Activated CD8-positive, alpha-beta memory T cell treated with anti-CD3 and anti-CD28 coated beads for 4 hours (primary cell): ENCODE data around the gene NT5C1B.

Experiments
- DNase-seq, 2 donors: peaks; one replicate each; pipeline ENCODE4 v3.0.0-alpha.2; 2020; ENCODE audit warnings: low read depth in 2 of 2

Gene NT5C1B

GRCh38 chr2:18551169-18551568 lies 38.2 kb downstream of the NT5C1B start:
- no peak for DNase-seq

GRCh38 chr2:18550433-18550832 lies 38.9 kb downstream of the NT5C1B start:
- no peak for DNase-seq

- DNase-seq: no peak
Measured at GRCh38 chr2:18549083-18549482, 40.3 kb downstream of the NT5C1B start.

GRCh38 chr2:18548621-18549020 lies 40.7 kb downstream of the NT5C1B start:
- no peak for DNase-seq

- no peak for DNase-seq
Measured at GRCh38 chr2:18546567-18546966, 42.8 kb downstream of the NT5C1B start.

GRCh38 chr2:18545384-18545783 lies 44.0 kb downstream of the NT5C1B start:
- no peak for DNase-seq

- DNase-seq: no peak
Measured at GRCh38 chr2:18544171-18544570, 45.2 kb downstream of the NT5C1B start.

- DNase-seq: no peak
Measured at GRCh38 chr2:18540872-18541271, 48.5 kb downstream of the NT5C1B start.

- DNase-seq: no peak
Measured at GRCh38 chr2:18536697-18537096, 52.7 kb downstream of the NT5C1B start.

GRCh38 chr2:18536100-18536499 lies 53.3 kb downstream of the NT5C1B start:
- no peak for DNase-seq

GRCh38 chr2:18531194-18531593 lies 58.2 kb downstream of the NT5C1B start:
- no peak for DNase-seq

- no peak for DNase-seq
Measured at GRCh38 chr2:18527822-18528221, 61.5 kb downstream of the NT5C1B start.

GRCh38 chr2:18527326-18527725 lies 62.0 kb downstream of the NT5C1B start:
- DNase-seq: no peak

GRCh38 chr2:18526429-18526828 lies 62.9 kb downstream of the NT5C1B start:
- no peak for DNase-seq

GRCh38 chr2:18525852-18526251 lies 63.5 kb downstream of the NT5C1B start:
- no peak for DNase-seq

GRCh38 chr2:18525236-18525635 lies 64.1 kb downstream of the NT5C1B start:
- no peak for DNase-seq

- DNase-seq: no peak
Measured at GRCh38 chr2:18522484-18523146, 66.8 kb downstream of the NT5C1B start.

- DNase-seq: peak; percentile 44 to 47
Measured at GRCh38 chr2:18520451-18521425, 68.6 kb downstream of the NT5C1B start.

- no peak for DNase-seq
Measured at GRCh38 chr2:18519914-18520450, 69.4 kb downstream of the NT5C1B start.

- DNase-seq: no peak
Measured at GRCh38 chr2:18518116-18519111, 71.0 kb downstream of the NT5C1B start.

- no peak for DNase-seq
Measured at GRCh38 chr2:18517386-18517785, 72.0 kb downstream of the NT5C1B start.
